K562 (cell line): ENCODE measurements around the gene GATC. TPM values are rescaled to one million over a fixed set of nuclear protein-coding genes. Genes with fewer than 3 reads are reported as not detected.
A peak's percentile ranks its signal among the peaks of the same experiment; 100 is the strongest.

Source experiments
- RAD21 ChIP-seq, 2 experiments: fragments of 250-450 bp in 1 of 2; fragments of 450-650 bp in 1 of 2; sonication (Bioruptor Pico) in 1 of 2; formaldehyde crosslinking in 1 of 2; IDR thresholded peaks in 1 of 2; conservative IDR thresholded peaks in 1 of 2; 2 replicates each; pipeline versions ENCODE4 v1.4.0 to v1.8.0; 2020 to 2022; ENCODE audit warnings: mild to moderate bottlenecking in 2 of 2, moderate library complexity in 1 of 2
- ZNF384 ChIP-seq: IDR thresholded peaks from 2 replicates; pipeline ENCODE4 v1.6.1; 2012; ENCODE audit warnings: low read depth, low read length, improper control_type of control experiment
- ZNF644 ChIP-seq: fragments of 200-800 bp; sonication (Bioruptor generic); IDR thresholded peaks from 2 replicates; pipeline ENCODE4 v1.6.1; 2016; ENCODE audit warnings: low read depth, missing genetic modification characterization, missing compliant biosample characterization
- polyA plus RNA-seq, 8 experiments: library from polyadenylated mRNA; depleted of rRNA in 4 of 8; stranded (reverse) in 5 of 8; unstranded in 3 of 8; fragments of >200 nt; fragmentation: Nextera tagmentation in 2 of 8; fragmentation: Illumina TruSeq in 1 of 8; extraction: Ambion mirVana in 2 of 8; extraction: Trizol in 1 of 8; gene quantifications; 2 replicates each; pipeline versions ENCODE4 v1.2.1 to v1.2.3, GENCODE V29; 2011 to 2014; ENCODE audit warnings: inconsistent platforms in 1 of 8, missing spikeins in 1 of 8
- total RNA-seq, 7 experiments: library from RNA; depleted of rRNA in 6 of 7; stranded (reverse); fragments of >200 nt in 6 of 7; fragmentation: Illumina TruSeq in 2 of 7; extraction: Trizol in 2 of 7; gene quantifications; 2 replicates each; pipeline versions ENCODE4 v1.2.1 to v1.2.3, GENCODE V29; 2011 to 2021; ENCODE audit warnings: low replicate concordance in 1 of 7
- TF ChIP-seq, protein P1 (sequence below), 2 experiments: fragments of 450-650 bp; formaldehyde crosslinking in 1 of 2; IDR thresholded peaks; 2 replicates each; pipeline versions ENCODE4 v1.4.0 to v1.6.1; 2014 to 2020; ENCODE audit warnings: mild to moderate bottlenecking in 2 of 2, borderline replicate concordance in 1 of 2, low read depth in 1 of 2
- TF ChIP-seq, protein P2 (sequence below), 3 experiments: IDR thresholded peaks in 2 of 3; conservative IDR thresholded peaks in 1 of 3; 2 replicates each; pipeline ENCODE4 v1.5.1; 2011 to 2012; ENCODE audit warnings: low read length in 3 of 3, mild to moderate bottlenecking in 3 of 3, control low read depth in 2 of 3, improper control_type of control experiment in 1 of 3, inconsistent platforms in 1 of 3, low read depth in 1 of 3, mixed read lengths in 1 of 3, moderate library complexity in 1 of 3; ENCODE audit not compliant: insufficient read depth in 2 of 3

GATC gene
- total and polyA plus RNA-seq, 9 of the 15 experiments (the other 6 are each of a cell fraction or from before 2014, with no cell fraction given), result 5.8 to 52.6 (median 28.2) TPM

DNA sequence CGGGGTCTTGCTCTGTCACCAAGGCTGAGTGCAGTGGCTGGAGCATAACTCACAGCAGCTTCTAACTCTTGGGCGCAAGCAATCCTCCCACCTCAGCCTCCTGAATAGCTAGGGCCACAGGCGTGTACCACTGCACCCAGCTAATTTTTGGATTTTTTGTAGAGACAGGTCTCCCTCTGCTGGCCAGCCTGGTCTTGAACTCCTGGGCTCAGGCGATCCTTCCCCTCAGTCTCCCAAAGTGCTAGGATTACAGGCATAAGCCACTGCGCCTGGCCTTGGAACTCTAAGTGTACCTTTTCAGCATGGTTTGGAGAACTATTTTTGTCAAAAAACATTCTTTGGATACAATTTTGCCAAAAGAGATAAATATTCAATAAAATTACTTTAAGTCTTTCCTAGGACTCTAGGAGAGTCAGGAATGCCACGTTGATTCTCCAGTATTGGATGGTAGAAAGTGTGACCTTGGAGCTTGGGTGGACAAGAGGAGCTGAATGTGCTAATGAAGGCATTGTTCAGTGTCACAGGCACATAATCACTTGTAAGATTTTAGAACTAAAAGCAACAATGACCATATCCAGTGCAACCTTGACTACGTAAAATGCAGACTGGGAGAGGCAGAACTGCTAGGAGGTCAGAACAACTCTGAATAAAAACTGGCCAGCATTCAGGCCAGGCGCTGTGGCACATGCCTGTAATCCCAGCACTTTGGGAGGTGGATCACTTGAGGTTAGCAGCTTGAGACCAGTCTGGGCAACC, 20.5 kb downstream of the GATC start (continued):
- TF ChIP-seq, protein P1, sequence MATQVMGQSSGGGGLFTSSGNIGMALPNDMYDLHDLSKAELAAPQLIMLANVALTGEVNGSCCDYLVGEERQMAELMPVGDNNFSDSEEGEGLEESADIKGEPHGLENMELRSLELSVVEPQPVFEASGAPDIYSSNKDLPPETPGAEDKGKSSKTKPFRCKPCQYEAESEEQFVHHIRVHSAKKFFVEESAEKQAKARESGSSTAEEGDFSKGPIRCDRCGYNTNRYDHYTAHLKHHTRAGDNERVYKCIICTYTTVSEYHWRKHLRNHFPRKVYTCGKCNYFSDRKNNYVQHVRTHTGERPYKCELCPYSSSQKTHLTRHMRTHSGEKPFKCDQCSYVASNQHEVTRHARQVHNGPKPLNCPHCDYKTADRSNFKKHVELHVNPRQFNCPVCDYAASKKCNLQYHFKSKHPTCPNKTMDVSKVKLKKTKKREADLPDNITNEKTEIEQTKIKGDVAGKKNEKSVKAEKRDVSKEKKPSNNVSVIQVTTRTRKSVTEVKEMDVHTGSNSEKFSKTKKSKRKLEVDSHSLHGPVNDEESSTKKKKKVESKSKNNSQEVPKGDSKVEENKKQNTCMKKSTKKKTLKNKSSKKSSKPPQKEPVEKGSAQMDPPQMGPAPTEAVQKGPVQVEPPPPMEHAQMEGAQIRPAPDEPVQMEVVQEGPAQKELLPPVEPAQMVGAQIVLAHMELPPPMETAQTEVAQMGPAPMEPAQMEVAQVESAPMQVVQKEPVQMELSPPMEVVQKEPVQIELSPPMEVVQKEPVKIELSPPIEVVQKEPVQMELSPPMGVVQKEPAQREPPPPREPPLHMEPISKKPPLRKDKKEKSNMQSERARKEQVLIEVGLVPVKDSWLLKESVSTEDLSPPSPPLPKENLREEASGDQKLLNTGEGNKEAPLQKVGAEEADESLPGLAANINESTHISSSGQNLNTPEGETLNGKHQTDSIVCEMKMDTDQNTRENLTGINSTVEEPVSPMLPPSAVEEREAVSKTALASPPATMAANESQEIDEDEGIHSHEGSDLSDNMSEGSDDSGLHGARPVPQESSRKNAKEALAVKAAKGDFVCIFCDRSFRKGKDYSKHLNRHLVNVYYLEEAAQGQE (IDR thresholded peaks at IDR 0.05; ENCODE audit: borderline replicate concordance), result peak; percentile 28; the same call in 1 of the 2 replicates
- TF ChIP-seq, protein P1 (CRISPR knock-in tag; IDR thresholded peaks at IDR 0.05; ENCODE audit: low read depth), result no peak
- 0 out of 2 replicates have a peak, but pooled peaks have one; percentile 25 for TF ChIP-seq ZNF384
- TF ChIP-seq ZNF644, result no peak
- TF ChIP-seq, protein P2, sequence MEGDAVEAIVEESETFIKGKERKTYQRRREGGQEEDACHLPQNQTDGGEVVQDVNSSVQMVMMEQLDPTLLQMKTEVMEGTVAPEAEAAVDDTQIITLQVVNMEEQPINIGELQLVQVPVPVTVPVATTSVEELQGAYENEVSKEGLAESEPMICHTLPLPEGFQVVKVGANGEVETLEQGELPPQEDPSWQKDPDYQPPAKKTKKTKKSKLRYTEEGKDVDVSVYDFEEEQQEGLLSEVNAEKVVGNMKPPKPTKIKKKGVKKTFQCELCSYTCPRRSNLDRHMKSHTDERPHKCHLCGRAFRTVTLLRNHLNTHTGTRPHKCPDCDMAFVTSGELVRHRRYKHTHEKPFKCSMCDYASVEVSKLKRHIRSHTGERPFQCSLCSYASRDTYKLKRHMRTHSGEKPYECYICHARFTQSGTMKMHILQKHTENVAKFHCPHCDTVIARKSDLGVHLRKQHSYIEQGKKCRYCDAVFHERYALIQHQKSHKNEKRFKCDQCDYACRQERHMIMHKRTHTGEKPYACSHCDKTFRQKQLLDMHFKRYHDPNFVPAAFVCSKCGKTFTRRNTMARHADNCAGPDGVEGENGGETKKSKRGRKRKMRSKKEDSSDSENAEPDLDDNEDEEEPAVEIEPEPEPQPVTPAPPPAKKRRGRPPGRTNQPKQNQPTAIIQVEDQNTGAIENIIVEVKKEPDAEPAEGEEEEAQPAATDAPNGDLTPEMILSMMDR (IDR thresholded peaks at IDR 0.05 in 2 of 3, conservative IDR thresholded peaks at IDR 0.05 in 1 of 3; ENCODE audit: insufficient read depth in 2 of 3, low read depth in 1 of 3, low read length in 3 of 3), result peak; percentile 64 to 70 (median 66)
- peak; percentile 40 to 45; a peak in 3 of 4 replicates for TF ChIP-seq RAD21 (CRISPR knock-in tag; conservative IDR thresholded peaks at IDR 0.05 in 1 of 2, IDR thresholded peaks at IDR 0.05 in 1 of 2)
